HG03575 (cell line): ENCODE measurements around the gene SLC12A2.

Experiments used
- ATAC-seq: cut with Tn5 transposase; IDR thresholded peaks from one replicate; pipeline ENCODE4 v1.9.1; 2021; ENCODE audit not compliant: unreplicated experiment, insufficient number of reproducible peaks, low FRiP score; ENCODE audit errors: extremely low read depth

SLC12A2 gene

GRCh38 chr5:128212191-128212806 is 128.7 kb downstream of the SLC12A2 start:
- no peak for ATAC-seq

- no peak for ATAC-seq
Measured at GRCh38 chr5:128213340-128213739, 129.8 kb downstream of the SLC12A2 start.

GRCh38 chr5:128213833-128214232 is 130.3 kb downstream of the SLC12A2 start:
- no peak for ATAC-seq

- ATAC-seq, result no peak
Measured at GRCh38 chr5:128216285-128216684, 132.7 kb downstream of the SLC12A2 start.

GRCh38 chr5:128216860-128217531 is 133.4 kb downstream of the SLC12A2 start:
- ATAC-seq, result no peak

GRCh38 chr5:128220841-128221240 is 137.3 kb downstream of the SLC12A2 start:
- ATAC-seq, result no peak

- ATAC-seq, result no peak
Measured at GRCh38 chr5:128224336-128224735, 140.8 kb downstream of the SLC12A2 start.

GRCh38 chr5:128225245-128226030 is 141.9 kb downstream of the SLC12A2 start:
- ATAC-seq, result no peak

GRCh38 chr5:128228008-128228407 is 144.4 kb downstream of the SLC12A2 start:
- no peak for ATAC-seq

GRCh38 chr5:128228521-128228920 is 145.0 kb downstream of the SLC12A2 start:
- ATAC-seq, result no peak

GRCh38 chr5:128234928-128235641 is 151.5 kb downstream of the SLC12A2 start:
- no peak for ATAC-seq

GRCh38 chr5:128236334-128236733 is 152.8 kb downstream of the SLC12A2 start:
- no peak for ATAC-seq

GRCh38 chr5:128237000-128237399 is 153.4 kb downstream of the SLC12A2 start:
- ATAC-seq, result no peak

GRCh38 chr5:128237546-128237945 is 154.0 kb downstream of the SLC12A2 start:
- no peak for ATAC-seq
